Kidney tubule cell (primary cell): ENCODE measurements around the gene MPP2.
"Not testable (repeated sequence)": the region's sequence is repeated elsewhere in the genome, so short reads cannot be mapped to it uniquely, and the experiment has no call there.

Experiments used
- DNase-seq: peaks from one replicate; pipeline ENCODE4 v3.0.0-alpha.2; 2018; ENCODE audit warnings: low spot score

Gene MPP2

DNA sequence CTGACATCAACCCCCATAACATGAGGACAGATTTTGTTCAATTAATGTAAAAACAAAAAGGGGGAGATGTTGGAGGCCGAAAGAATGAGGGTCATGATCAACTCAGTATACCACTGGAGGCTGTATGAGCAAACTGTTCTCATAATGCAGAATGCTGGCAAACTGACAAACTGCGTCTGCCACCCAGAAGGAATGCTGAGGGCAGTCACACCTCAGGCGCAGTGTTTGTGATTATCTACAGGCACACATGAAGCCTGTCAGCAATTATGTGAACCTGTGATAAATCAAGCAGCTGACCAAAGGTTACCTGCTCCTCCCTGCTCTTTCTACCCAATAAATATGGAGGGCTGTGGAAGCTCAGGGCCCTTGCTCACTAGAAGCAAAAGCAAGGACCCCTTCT, 33.0 kb downstream of the MPP2 start:
- no peak for DNase-seq

DNA sequence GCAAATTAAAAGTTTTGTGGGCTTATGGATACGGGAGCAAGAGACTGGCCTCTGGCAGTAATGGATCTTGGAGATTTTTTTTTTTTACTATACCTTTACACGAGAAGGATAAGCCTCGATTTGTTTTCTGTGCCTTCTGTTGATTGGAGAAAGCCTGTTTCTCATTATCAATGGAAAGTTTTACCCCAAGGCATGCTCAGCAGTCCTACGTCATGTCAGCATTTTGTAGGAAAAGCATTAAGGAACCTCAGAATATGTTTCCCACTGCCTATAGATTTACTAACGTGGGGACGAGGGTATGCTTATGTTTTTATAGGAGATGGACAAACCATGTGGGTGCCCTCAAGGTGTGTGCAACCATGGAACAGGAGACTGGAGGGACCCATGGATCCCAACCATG, 33.5 kb downstream of the MPP2 start:
- DNase-seq: no peak

DNA sequence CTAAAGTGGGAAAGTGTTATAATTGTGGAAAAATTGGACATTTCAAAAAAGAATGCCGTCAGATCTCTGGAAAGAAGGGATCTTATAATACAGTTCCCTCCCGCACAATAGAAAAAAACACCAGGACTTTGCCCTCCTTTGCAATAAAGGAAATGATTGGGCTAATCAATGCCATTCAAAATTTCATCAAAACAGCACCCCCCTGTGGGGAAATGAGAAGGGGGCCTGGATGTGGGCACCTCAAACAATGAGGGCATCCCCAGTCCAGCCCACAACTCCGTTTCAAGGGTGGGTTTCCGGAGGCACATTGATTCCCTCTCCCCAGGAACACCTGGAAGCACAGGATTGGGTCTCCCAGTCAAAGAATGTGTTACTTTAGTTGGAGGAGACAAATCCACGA, 34.2 kb downstream of the MPP2 start:
- DNase-seq: no peak

DNA sequence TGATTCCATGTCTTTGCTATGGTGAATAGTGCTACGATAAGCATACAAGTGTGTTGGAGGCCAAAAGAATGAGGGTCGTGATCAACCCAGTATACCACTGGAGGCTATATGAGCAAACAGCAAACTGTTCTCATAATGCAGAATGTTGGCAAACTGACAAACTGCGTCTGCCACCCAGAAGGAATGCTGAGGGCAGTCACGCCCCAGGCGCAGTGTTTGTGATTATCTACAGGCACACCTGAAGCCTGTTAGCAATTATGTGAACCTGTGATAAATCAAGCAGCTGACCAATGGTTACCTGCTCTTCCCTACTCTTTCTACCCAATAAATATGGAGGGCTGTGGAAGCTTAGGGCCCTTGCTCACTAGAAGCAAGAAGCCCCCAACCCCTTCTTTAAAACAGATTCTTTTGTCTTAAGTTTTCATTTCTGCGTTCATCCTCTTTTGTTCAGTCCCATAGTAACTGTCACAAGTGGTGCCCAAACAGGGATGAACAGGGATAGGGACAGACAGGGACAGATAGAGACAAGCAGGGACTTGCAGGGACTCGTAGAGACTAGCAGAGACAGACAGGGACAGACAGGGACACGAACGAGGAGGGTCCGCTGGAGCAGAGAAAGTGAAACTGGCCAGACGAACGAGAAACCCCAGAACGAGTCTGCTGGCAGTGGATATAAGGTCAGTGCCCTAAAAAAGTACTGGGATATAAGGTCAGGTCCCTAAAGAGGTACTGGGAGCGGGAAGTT, 35.2 kb downstream of the MPP2 start:
- peak; percentile 9 for DNase-seq

DNA sequence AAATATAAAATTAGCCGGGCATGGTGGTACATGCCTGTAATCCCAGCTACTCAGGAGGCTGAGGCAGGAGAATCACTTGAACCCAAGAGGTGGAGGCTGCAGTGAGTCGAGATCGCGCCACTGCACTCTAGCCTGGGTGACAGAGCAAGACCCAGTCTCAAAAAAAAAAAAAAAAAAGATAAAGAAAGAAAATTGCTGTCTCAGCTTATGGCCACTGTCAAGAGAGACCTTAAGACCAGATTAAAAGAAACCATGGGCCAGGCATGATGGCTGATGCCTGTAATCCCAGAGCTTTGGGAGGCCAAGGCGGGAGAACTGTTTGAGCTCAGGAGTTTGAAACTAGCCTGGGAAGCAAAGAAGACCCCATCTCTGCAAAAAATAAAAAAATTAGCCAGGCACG, 38.3 kb downstream of the MPP2 start:
- DNase-seq: not testable (repeated sequence)

DNA sequence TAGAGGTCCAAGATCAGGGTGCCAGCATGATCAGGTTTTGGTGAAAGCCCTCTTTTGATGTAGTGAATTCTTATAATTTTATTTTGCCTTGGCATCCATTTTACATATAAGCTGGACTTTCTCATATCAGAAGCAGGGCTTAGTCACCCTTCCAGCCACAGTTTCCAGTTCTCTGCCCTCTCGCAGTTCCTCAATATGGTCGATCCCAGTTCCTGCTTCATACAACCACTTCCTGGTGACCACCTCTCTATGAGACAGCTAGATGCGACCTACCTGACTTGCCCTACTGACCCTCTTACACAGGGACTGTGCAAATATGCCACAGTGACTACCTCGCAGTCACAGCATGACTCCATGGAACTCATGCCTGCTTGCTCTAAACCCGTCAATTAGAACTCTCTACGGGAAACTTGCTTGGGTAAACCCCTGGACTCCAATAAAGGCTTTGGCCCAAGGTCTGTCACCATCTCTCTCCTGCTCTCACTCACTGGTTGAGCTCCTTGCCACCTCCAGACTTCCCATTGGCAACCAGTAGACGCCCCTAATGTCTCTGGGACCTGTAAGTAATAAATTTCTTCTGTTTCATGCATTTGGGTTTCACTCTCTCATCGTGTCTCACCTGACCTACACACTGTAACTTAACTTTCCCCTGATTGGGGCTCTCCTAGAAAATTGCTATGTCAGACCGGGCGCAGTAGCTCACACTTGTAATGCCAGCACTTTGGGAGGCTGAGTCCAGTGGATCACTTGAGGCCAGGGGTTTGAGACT, 38.9 kb downstream of the MPP2 start:
- DNase-seq: no peak

DNA sequence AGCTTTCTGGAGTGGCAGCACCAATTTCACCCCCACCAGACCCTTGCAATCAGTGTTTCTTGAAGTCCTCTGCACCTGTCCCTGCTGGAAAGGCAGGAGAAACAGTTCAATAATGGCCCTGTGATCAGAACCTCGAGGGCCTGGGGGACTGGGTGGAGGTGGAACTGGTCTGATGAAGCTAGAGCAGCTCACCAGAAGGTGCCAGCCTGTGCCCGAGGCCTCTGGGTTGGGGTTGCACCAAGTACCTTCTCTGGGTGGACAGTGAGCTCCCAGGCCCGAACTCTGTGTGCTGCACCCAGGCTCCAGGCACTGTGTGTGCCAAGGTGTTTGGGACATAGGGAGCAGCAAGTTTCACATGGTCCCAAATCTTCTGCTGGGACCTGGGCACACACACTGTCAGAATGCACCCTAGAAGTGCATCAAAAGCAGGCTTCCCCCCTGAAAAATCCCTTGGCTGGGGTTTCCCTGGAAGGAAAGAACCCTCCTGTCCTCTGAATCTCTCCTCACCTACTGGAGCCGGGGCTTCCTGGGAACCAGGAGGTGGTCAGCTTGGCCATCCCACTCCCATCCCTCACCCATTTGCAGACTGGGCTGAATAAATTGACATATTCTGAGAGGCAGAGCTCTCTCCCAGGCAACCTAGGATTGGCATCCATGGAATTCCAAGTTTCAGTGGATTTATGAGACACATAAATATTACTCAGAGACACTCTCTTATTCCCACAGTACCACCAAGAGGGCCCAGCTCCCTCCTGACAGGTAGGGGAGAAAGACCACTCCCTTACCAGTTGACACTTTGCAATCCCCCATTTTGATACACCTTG, 43.0 kb downstream of the MPP2 start:
- DNase-seq: no peak

DNA sequence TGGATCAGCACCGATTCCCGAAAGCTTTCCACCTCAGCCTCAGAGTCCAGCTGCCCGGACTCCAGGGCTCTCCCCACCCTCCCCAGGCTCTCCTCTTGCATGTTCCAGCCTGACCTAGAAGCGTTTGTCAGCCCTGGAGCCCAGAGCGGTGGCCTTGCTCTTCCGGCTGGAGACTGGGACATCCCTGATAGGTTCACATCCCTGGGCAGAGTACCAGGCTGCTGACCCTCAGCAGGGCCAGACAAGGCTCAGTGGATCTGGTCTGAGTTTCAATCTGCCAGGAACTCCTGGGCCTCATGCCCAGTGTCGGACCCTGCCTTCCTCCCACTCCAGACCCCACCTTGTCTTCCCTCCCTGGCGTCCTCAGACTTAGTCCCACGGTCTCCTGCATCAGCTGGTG, 45.4 kb downstream of the MPP2 start:
- DNase-seq: no peak

DNA sequence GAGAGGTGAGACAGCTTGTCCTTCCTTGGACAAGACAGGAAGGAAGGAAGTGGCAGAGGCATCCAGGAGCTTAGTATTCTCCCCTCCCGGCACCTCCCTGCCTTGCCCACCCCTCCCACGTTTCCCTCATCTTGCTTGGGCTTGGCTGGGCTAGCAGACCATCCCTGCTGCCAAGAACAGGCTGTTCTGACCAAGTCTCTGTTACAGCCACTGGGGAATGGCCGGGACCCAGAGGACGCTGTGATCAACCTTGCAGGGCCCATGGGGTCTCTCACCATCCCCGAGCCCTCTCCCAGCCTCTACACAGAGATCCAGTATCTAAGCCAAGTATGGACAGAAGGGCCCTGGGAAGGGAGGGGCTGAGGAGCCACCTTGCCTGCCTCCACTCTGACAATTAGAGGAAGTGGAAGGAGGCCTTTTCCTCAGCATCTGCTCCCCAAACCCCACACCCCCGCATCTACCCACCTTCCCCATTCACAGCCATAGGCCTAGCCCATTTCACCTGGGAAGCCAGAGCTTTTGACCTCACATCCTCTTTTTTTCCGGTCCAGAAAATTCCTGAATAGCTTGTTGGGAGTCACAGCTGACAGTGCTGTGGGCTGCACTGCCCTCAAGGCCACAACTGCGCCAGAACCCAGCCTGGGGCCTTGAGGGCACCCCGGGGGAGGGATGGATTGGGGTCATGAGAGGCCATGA, 46.3 kb downstream of the MPP2 start:
- no peak for DNase-seq

DNA sequence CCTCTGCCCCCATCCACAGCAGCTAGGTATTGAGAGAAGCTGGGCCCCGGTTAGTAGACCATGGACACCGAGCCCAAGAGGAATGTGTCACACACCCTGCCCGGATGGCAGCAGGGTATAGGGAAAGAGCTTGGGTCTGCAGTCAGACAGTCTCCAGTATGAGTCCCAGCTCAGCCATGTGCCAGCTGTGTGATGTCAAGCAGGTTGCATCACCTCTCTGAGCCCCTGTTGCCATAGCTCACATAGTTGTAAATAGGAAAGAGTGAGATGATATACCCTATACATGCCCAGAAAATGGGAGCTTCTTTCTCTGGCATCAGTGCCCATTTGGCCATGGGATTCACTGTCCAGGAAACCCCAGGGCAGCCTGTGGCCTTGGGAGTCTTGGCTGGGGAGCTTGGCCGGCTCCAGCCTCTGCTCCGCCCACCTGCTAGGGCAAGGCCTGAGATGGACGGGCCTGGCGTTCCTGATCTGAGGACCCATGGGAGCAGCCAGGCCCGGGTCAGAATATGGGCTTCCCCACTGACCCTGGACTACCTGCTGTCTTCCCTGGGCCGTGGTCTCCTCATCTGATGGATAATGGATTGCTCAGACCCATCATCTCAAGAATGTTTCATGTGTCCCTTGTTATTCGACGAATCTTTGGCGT, 47.1 kb downstream of the MPP2 start:
- no peak for DNase-seq

DNA sequence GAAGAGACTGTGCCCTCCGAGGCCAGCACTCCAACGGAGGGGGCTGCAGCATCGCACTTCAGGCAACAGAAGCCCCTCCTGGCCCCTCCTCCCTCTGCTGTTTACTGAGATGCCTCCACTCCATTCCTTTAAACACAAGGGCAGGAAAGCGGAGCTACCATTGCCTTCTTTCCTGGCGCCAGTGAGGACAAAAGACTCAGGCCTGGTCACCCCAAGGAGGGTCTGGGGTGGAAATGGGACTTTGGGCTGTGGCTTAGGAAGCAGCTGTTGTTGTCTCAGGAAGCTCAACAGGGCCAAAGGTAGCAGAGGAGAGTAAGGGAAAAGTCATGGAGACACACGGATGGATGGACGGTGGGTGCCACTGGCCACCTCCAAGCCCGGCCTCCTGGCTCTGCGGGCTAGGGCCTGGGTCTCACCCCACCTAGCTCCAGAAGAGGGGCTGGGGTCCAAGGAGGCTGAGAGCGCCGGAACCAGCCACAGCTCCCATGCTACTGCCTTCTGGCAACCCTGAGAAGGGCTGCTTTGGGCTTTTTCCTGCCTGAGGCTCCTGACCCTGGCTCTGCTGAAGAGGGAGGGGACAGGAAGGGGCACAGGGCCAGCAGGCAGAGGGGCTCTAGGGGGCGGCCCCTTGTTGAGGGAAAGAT, 49.3 kb downstream of the MPP2 start:
- DNase-seq: no peak

DNA sequence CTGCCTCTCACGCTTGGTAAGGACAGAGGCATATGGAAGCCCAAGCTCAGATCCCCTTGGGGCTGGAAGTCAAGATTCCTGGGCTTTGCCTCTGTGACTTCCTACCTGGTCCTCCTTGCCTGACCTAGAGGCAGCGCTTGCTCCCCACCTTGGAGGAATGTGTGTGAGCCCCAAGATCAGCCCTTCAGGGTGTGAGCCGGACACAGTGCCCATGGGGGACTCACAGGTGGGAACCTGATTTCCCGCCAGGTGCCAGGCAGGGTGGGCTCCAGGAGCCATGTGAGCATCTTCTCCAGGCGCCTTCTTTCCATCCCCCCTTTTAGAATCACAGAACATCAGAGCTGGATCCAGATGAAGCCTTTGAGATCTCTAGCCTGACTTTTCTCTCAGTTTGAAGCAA, 50.2 kb downstream of the MPP2 start:
- DNase-seq: no peak

DNA sequence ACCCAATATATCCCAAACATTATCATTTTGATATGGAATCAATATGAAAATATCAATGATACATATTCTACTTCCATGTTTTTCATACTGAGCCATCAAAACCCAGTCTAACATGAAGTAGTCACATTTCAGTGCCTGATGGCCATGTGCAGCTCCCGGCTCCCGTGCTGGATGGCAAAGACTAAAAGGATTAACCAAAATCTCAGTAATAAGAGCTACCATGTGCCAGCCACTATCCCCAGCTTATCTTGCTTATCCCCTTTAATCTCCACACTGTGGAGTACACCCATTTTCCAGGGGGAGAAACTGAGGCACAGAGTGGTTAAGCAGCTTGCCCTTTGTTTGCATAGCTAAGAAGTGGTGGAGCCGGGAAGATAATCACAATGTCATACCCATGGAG, 51.2 kb downstream of the MPP2 start:
- DNase-seq: no peak

DNA sequence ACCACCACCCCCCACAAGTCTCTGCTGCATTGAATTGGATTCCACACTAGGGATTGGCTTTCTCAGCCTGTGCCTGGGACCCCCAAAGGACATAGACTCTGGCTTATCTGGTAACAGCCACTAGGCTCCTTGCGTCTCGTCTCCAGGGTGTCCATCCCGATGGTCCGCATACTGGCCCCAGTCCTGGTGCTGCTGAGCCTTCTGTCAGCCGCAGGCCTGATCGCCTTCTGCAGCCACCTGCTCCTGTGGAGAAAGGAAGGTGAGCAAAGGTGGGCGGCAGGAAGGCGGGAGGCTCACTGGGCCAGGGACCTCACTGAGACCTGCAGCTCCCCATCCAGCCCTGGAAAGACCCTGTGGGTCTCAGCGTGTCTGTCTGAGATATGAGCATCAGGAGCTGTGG, 52.3 kb downstream of the MPP2 start:
- DNase-seq: no peak

DNA sequence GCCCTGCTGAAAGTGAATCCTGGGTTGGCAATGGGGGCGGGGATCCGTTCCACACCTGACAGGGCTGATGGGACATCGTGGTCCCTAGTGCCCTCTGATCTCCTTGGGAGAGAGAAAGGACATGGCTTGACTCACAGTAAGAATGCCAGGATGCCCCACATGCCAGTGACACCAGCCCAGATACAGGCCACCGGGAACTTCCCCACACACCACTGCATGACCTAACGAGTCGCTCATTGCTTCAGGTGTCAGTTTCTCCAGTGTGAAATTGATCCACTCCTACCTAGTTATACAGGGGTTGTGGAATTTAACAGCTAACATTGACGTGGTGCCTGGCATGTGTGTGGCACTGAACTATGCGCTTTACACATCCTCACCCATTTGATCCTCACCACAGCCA, 52.8 kb downstream of the MPP2 start:
- DNase-seq: peak; percentile 32

DNA sequence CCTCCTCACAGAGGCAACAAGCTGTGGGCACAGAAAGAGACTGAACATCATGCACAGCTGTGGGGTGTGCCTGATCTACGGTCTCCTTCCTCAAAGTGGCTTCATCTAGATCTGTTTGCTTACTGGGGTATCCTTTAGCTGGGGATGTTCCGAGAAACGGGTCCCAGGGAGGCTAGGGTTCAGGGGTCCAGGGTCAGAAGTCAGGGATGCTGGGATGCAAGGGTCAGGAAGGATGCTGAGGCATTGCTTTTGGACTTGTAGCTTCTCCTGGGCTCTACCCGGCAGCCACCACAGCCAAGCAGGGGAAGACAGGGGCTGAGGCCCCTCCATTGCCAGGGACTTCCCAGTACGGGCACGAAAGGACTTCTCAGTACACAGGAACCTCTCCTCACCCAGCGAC, 53.8 kb downstream of the MPP2 start:
- no peak for DNase-seq

DNA sequence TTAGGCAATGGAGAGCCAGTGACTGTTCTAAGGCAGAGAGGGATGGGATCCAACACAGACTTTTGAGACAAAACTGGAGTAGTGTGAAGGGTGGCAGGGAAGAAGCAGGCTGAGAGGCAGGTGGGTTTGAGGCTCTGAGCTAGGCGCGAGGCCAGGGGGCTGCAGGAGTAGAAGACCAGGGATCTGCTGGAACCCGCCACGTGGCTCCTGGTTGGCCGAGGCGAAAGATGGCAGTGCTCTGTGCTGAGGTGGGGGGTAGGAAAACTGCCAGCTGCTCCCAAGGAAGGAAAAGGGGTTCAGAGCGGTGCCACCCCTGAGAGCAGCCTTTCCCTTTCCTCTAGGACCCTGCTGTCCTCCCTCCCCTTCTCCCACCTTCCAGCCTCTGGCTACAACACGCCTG, 54.8 kb downstream of the MPP2 start:
- no peak for DNase-seq

DNA sequence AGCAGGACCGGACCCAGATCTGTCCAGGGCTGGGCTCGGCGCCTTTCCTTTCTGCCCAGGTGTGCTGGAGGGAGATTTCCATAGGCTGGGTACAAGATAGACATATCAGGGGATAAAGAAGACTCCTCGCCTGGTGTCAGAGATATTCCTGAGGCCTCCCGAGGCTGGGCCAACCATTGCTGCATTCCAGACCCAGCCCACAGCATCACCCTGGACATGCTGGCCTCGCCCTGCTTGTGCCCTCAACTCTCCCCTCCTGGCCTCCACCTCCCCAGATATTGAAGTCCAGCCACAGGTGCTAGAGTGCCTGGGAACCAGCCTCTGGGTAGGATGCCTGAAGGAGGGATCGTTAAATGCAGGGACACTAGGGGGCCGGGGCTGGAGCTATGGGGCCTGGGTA, 58.2 kb downstream of the MPP2 start:
- no peak for DNase-seq

DNA sequence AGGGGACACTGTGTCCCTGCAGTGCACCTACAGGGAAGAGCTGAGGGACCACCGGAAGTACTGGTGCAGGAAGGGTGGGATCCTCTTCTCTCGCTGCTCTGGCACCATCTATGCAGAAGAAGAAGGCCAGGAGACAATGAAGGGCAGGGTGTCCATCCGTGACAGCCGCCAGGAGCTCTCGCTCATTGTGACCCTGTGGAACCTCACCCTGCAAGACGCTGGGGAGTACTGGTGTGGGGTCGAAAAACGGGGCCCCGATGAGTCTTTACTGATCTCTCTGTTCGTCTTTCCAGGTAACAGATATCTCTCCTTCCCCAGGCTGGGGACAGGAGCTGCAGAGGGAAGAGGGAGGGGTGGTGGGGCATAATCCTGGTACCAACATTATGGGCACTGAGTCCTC, 58.7 kb downstream of the MPP2 start:
- DNase-seq: no peak

DNA sequence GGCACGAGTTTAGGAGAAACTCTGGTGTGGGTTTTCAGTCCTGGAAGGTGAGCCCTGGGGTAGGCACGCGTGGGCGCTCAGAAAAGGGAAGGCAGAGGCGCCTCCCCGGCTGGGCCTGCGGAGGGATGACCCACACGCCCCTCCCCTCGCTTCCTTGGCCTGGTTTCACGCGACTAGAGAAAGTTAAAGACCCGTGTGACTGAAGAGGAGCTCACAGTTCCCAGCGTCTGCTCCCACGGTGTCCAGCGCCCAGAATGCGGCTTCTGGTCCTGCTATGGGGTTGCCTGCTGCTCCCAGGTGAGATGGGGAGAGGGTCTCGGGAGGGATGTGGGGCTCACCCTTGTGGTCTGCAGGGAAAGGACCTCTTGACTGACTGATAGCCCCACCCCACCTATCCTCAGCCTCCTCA, 60.4 kb downstream of the MPP2 start, which contains the start of gene CD300LG:
CD300LG (plus strand) TSS at position 214 of the 409 bp plus-strand sequence; CDS start at position 255, 41 bp downstream.
- DNase-seq: no peak

DNA sequence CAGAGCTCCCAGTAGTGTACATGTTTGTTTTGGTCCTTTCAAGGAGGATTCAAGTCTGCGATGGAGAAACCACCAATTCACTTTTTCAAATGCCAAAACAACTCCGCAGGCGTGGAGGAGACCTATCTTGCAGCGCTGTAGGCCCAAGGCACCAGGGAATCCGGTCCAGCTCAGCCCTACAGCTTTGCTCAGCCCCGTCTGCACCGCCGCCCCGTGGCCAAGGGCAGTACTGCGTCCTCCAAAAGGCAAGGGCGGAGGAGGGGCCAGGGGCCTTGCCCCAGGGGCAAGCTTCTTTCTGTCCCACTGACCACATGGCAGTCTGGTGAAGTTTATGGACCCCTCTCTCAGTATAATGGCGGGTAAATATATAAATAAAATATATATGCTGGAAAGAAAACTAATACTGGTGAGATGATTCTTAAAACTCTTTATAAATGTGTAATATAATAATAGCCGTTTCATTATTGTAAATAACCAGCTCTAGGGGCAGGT, 61.1 kb downstream of the MPP2 start:
- DNase-seq: peak; percentile 74
